ENCODE results near the gene NLRP10. TPM values are rescaled to one million over a fixed set of nuclear protein-coding genes. Genes with fewer than 3 reads are reported as not detected.

Gene NLRP10
- total RNA-seq, 1 donor from 2014 or later: not detected

DNA sequence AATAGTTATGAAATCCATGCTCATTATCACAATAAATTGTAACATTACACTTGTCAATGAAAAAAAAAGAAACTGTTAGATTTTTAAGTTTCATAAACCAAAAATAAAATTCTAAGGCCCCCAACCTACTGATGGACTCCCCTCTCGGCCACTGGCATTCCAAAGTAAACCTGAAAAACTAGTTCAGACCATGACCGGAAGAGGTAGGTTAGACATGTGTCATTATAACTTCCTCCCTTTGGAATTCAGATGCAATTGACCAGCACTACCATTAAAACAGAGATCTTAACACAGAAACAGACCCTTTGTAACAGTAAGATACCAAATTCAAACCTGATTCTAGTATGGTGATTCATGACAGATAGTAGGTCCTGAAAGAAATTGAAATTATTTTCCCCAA, 47.1 kb downstream of the NLRP10 start:
- Histone ChIP-seq H3K27me3 (no peaks in the 10 kb centered on the region), H3K36me3 (no peaks in the 10 kb centered on the region), H3K4me1 (no peaks in the 10 kb centered on the region), H3K4me3 (no peak overlapping the region), H3K27ac (no peak overlapping the region), H3K9me3 (no peaks in the 10 kb centered on the region)
- no peak for DNase-seq (ENCODE audit: low spot score in 2 of 2)
- intact Hi-C loops (cut with DNase I): no loop called here
- TF ChIP-seq, protein P1, sequence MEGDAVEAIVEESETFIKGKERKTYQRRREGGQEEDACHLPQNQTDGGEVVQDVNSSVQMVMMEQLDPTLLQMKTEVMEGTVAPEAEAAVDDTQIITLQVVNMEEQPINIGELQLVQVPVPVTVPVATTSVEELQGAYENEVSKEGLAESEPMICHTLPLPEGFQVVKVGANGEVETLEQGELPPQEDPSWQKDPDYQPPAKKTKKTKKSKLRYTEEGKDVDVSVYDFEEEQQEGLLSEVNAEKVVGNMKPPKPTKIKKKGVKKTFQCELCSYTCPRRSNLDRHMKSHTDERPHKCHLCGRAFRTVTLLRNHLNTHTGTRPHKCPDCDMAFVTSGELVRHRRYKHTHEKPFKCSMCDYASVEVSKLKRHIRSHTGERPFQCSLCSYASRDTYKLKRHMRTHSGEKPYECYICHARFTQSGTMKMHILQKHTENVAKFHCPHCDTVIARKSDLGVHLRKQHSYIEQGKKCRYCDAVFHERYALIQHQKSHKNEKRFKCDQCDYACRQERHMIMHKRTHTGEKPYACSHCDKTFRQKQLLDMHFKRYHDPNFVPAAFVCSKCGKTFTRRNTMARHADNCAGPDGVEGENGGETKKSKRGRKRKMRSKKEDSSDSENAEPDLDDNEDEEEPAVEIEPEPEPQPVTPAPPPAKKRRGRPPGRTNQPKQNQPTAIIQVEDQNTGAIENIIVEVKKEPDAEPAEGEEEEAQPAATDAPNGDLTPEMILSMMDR (IDR thresholded peaks at IDR 0.05): no peak

Other genes starting within 250 kb of the NLRP10 start
- not detected for gene OR5P2, start 168.5 kb downstream of the NLRP10 start, total RNA-seq
- not detected for gene OR5P3, start 134.6 kb downstream of the NLRP10 start, total RNA-seq
- not detected for gene OR10A6, start 34.2 kb downstream of the NLRP10 start, total RNA-seq
- not detected for gene OR10A3, start 23.7 kb downstream of the NLRP10 start, total RNA-seq
- gene EIF3F, start 21.9 kb upstream of the NLRP10 start, total RNA-seq: 319 TPM
- gene TUB, start 115.8 kb upstream of the NLRP10 start, total RNA-seq: 12.9 TPM
- 5.3 TPM for gene RIC3, start 203.6 kb upstream of the NLRP10 start, total RNA-seq

All from ascending aorta (tissue), 2 donors.